SK-N-MC (cell line): Measurements from ENCODE around the gene RGS4.

ENCODE experiments used
- EZH2 ChIP-seq: fragments of 200-600 bp; sonication (generic); IDR thresholded peaks from one replicate; pipeline ENCODE4 v1.6.1; 2017; ENCODE audit warnings: antibody characterized with exemption
- FOXP2 ChIP-seq: optimal IDR thresholded peaks from 2 replicates; pipeline ENCODE3; 2011; ENCODE audit warnings: mild to moderate bottlenecking, moderate library complexity; ENCODE audit not compliant: insufficient read depth; ENCODE audit errors: extremely low read length, control extremely low read depth
- POLR2AphosphoS5 ChIP-seq: IDR thresholded peaks from 2 replicates; pipeline ENCODE4 v1.6.1; 2012; ENCODE audit warnings: mild to moderate bottlenecking, low read depth, low read length, borderline replicate concordance

GRCh38 chr1:163069142-163069541, at the start of gene RGS4:
- TF ChIP-seq POLR2AphosphoS5: no peak
- TF ChIP-seq EZH2: no peak
- no peak for TF ChIP-seq FOXP2
